IMR-90 (cell line): ENCODE measurements around the gene SH3D21. TPM values are rescaled to one million over a fixed set of nuclear protein-coding genes. Genes with fewer than 3 reads are reported as not detected.

ENCODE experiments used
- ATAC-seq: fragments of 200-7000 bp; cut with Tn5 transposase; 2 replicates; pipeline ENCODE4 v1.9.1; 2020; ENCODE audit warnings: low read depth, mild to moderate bottlenecking, moderate library complexity
- BruUV-seq: library from RNA; stranded (reverse); fragments of 400-500 nt; replicated peaks from 2 replicates; lab custom pipeline; 2021; lab: Mats Ljungman, UMichigan
- CTCF ChIA-PET: fragments of 300-600 bp; formaldehyde crosslinking; extraction: SDS; loops from one replicate; lab custom pipeline; 2021; ENCODE audit warnings: antibody characterized with exemption; lab: Yijun Ruan, JAX
- POLR2A ChIA-PET: fragments of 300-600 bp; sonication (Branson Sonifier 250); formaldehyde crosslinking; loops from one replicate; lab custom pipeline; 2022; ENCODE audit warnings: antibody characterized with exemption; ENCODE audit not compliant: unreplicated experiment; lab: Charles Lee
- DNase-seq: peaks from one replicate; pipeline ENCODE4 v3.0.0; 2013
- H2AFZ ChIP-seq: replicated peaks from 2 replicates; pipeline ENCODE3; 2013; ENCODE audit warnings: low read length, mild to moderate bottlenecking; ENCODE audit not compliant: poor library complexity
- H2AK5ac ChIP-seq: 2 replicates; pipeline ENCODE4 v1.6.1; 2013; ENCODE audit warnings: low read depth, low read length, inconsistent platforms
- H2AK9ac ChIP-seq: replicated peaks from 2 replicates; pipeline ENCODE3; 2013; ENCODE audit warnings: mild to moderate bottlenecking, low read depth, low read length, moderate library complexity; ENCODE audit not compliant: poor library complexity
- H2BK120ac ChIP-seq: 2 replicates; pipeline ENCODE4 v1.6.1; 2013; ENCODE audit warnings: low read depth, low read length, inconsistent platforms
- H2BK15ac ChIP-seq: 3 replicates; pipeline ENCODE4 v1.6.1; 2013; ENCODE audit warnings: low read depth, low read length, inconsistent platforms
- H2BK20ac ChIP-seq: 2 replicates; pipeline ENCODE4 v1.6.1; 2013; ENCODE audit warnings: low read depth, mild to moderate bottlenecking, inconsistent platforms, low read length, moderate library complexity
- H2BK5ac ChIP-seq: 2 replicates; pipeline ENCODE4 v1.6.1; 2013; ENCODE audit warnings: mild to moderate bottlenecking, low read depth, low read length, inconsistent platforms; ENCODE audit not compliant: poor library complexity, severe bottlenecking
- H3K14ac ChIP-seq: replicated peaks from 2 replicates; pipeline ENCODE4 v1.6.1; 2013; ENCODE audit warnings: low read depth, low read length, inconsistent platforms
- H3K18ac ChIP-seq: 2 replicates; pipeline ENCODE4 v1.6.1; 2013; ENCODE audit warnings: low read depth, low read length, control low read depth
- H3K23ac ChIP-seq: 2 replicates; pipeline ENCODE4 v1.6.1; 2013; ENCODE audit warnings: low read depth, low read length, inconsistent platforms
- H3K27ac ChIP-seq: 2 replicates; pipeline ENCODE4 v1.5.1; 2013; ENCODE audit warnings: mild to moderate bottlenecking, control low read depth, low read length; ENCODE audit not compliant: insufficient read depth
- H3K27me3 ChIP-seq: 2 replicates; pipeline ENCODE4 v1.6.1; 2013; ENCODE audit warnings: low read length; ENCODE audit not compliant: control insufficient read depth, insufficient read depth
- H3K36me3 ChIP-seq: 2 replicates; pipeline ENCODE4 v1.6.1; 2013; ENCODE audit warnings: low read length, mixed read lengths; ENCODE audit not compliant: control insufficient read depth, insufficient read depth
- H3K4ac ChIP-seq: 2 replicates; pipeline ENCODE4 v1.6.1; 2013; ENCODE audit warnings: low read depth, low read length, inconsistent platforms
- H3K4me1 ChIP-seq: 2 replicates; pipeline ENCODE4 v1.6.1; 2013; ENCODE audit warnings: low read length, mixed read lengths; ENCODE audit not compliant: control insufficient read depth, insufficient read depth
- H3K4me2 ChIP-seq: 2 replicates; pipeline ENCODE4 v1.6.1; 2013; ENCODE audit warnings: low read depth, mild to moderate bottlenecking, control low read depth, low read length, moderate library complexity
- H3K4me3 ChIP-seq: 2 replicates; pipeline ENCODE4 v1.5.1; 2013; ENCODE audit warnings: low read depth, mild to moderate bottlenecking, control low read depth, low read length, moderate library complexity; ENCODE audit not compliant: insufficient read depth
- H3K56ac ChIP-seq: 2 replicates; pipeline ENCODE4 v1.6.1; 2013; ENCODE audit warnings: low read length, inconsistent platforms; ENCODE audit not compliant: insufficient read depth; ENCODE audit errors: extremely low read depth
- H3K79me1 ChIP-seq, 2 experiments: 2 replicates each; pipeline ENCODE4 v1.6.1; 2013; ENCODE audit warnings: low read length in 2 of 2, inconsistent platforms in 1 of 2, low read depth in 1 of 2
- H3K9ac ChIP-seq: 2 replicates; pipeline ENCODE4 v1.6.1; 2013; ENCODE audit warnings: low read depth, low read length, control low read depth
- H3K9me1 ChIP-seq: 2 replicates; pipeline ENCODE4 v1.6.1; 2013; ENCODE audit warnings: low read length, inconsistent platforms; ENCODE audit not compliant: insufficient read depth
- H3K9me3 ChIP-seq: 2 replicates; pipeline ENCODE4 v1.6.1; 2013; ENCODE audit warnings: low read length; ENCODE audit not compliant: control insufficient read depth, insufficient read depth
- H4K20me1 ChIP-seq: 2 replicates; pipeline ENCODE4 v1.6.1; 2013; ENCODE audit warnings: low read length, inconsistent platforms; ENCODE audit not compliant: insufficient read depth
- H4K5ac ChIP-seq: 2 replicates; pipeline ENCODE4 v1.6.1; 2013; ENCODE audit warnings: mild to moderate bottlenecking, low read depth, low read length, control low read depth
- H4K8ac ChIP-seq, 2 experiments: 2 replicates each; pipeline ENCODE4 v1.6.1; 2013; ENCODE audit warnings: low read depth in 2 of 2, low read length in 2 of 2, control low read depth in 1 of 2, inconsistent platforms in 1 of 2
- H4K91ac ChIP-seq: 2 replicates; pipeline ENCODE4 v1.6.1; 2013; ENCODE audit warnings: low read depth, low read length, inconsistent platforms; ENCODE audit not compliant: insufficient read depth
- BHLHE40 ChIP-seq: fragments of 150-350 bp; IDR thresholded peaks from 2 replicates; pipeline ENCODE4 v1.6.1; 2016; ENCODE audit warnings: mild to moderate bottlenecking, low read depth, low read length
- CEBPB ChIP-seq: IDR thresholded peaks from 2 replicates; pipeline ENCODE4 v1.6.1; 2012; ENCODE audit warnings: low read depth, low read length, improper control_type of control experiment
- CHD1 ChIP-seq: IDR thresholded peaks from 2 replicates; pipeline ENCODE4 v1.6.1; 2012; ENCODE audit warnings: low read depth, low read length, improper control_type of control experiment
- FOS ChIP-seq: fragments of 150-350 bp; IDR thresholded peaks from 2 replicates; pipeline ENCODE4 v1.6.1; 2016; ENCODE audit warnings: low read depth, low read length
- MAZ ChIP-seq: IDR thresholded peaks from 2 replicates; pipeline ENCODE4 v1.6.1; 2012; ENCODE audit warnings: low read depth, mild to moderate bottlenecking, low read length, improper control_type of control experiment, moderate library complexity, borderline replicate concordance
- MXI1 ChIP-seq: IDR thresholded peaks from 2 replicates; pipeline ENCODE4 v1.6.1; 2012; ENCODE audit warnings: low read depth, mild to moderate bottlenecking, low read length, moderate library complexity, borderline replicate concordance
- NFE2L2 ChIP-seq: fragments of 150-350 bp; IDR thresholded peaks from 2 replicates; pipeline ENCODE4 v1.6.1; 2016; ENCODE audit warnings: low read depth, mild to moderate bottlenecking, low read length
- POLR2A ChIP-seq: IDR thresholded peaks from 2 replicates; pipeline ENCODE4 v1.6.1; 2012; ENCODE audit warnings: mild to moderate bottlenecking, low read depth, low read length
- RAD21 ChIP-seq: IDR thresholded peaks from 2 replicates; pipeline ENCODE4 v1.6.1; 2012; ENCODE audit warnings: low read length, improper control_type of control experiment
- RFX5 ChIP-seq: IDR thresholded peaks from 2 replicates; pipeline ENCODE4 v1.8.0; 2012; ENCODE audit warnings: low read depth, mild to moderate bottlenecking, low read length, moderate library complexity
- SMC3 ChIP-seq: fragments of 150-350 bp; IDR thresholded peaks from 2 replicates; pipeline ENCODE4 v1.6.1; 2016; ENCODE audit warnings: low read depth, mild to moderate bottlenecking, antibody characterized with exemption, low read length, moderate library complexity
- USF2 ChIP-seq: fragments of 150-350 bp; IDR thresholded peaks from 2 replicates; pipeline ENCODE4 v1.6.1; 2017; ENCODE audit warnings: mild to moderate bottlenecking, antibody characterized with exemption, low read length, low read depth
- WGBS, 2 experiments: methylation state at CpG; one replicate each; pipeline versions ENCODE4 v1.1.5 to v1.1.7; 2013; ENCODE audit warnings: missing lambda C conversion rate in 2 of 2; ENCODE audit not compliant: insufficient read length in 1 of 2; ENCODE audit errors: extremely low coverage in 2 of 2; 5-methylcytosine and 5-hydroxymethylcytosine counted together
- dilution Hi-C: fragments of 300-500 bp; cut with HindIII; formaldehyde crosslinking; loops from one replicate; pipeline ENCODE4 v1.14.3; 2018; ENCODE audit warnings: low sequenced_read_pairs; ENCODE audit not compliant: unreplicated experiment
- in situ Hi-C: fragments of 300-500 bp; cut with MboI; formaldehyde crosslinking; loops from 3 replicates; pipeline ENCODE4 v1.14.3; 2019; ENCODE audit warnings: low sequenced_read_pairs, inconsistent platforms, mixed read lengths
- intact Hi-C: fragments of 100-400 bp; cut with micrococcal nuclease; formaldehyde crosslinking; loops from 2 replicates; pipeline ENCODE4 v1.10.0; 2022
- polyA plus RNA-seq, 3 experiments: library from polyadenylated mRNA; depleted of rRNA; stranded (reverse); fragments of >200 nt; gene quantifications; 2 replicates each; pipeline ENCODE4 v1.2.3, GENCODE V29; 2012; ENCODE audit warnings: low replicate concordance in 1 of 3
- total RNA-seq: library from RNA; depleted of rRNA; stranded (reverse); fragments of >200 nt; gene quantifications from 2 replicates; pipeline ENCODE4 v1.2.3, GENCODE V29; 2012
- TF ChIP-seq, protein P1 (sequence below): fragments of 150-350 bp; IDR thresholded peaks from 2 replicates; pipeline ENCODE4 v1.6.1; 2016; ENCODE audit warnings: low read depth, mild to moderate bottlenecking, low read length, moderate library complexity, borderline replicate concordance
- TF ChIP-seq, protein P2 (sequence below): conservative IDR thresholded peaks from 2 replicates; pipeline ENCODE4 v1.5.1; 2012; ENCODE audit warnings: mild to moderate bottlenecking, low read depth, low read length, improper control_type of control experiment

SH3D21 gene
- total and polyA plus RNA-seq, 2 of the 4 experiments (the other 2 are of a cell fraction), result 1.8 to 11.9 TPM

DNA sequence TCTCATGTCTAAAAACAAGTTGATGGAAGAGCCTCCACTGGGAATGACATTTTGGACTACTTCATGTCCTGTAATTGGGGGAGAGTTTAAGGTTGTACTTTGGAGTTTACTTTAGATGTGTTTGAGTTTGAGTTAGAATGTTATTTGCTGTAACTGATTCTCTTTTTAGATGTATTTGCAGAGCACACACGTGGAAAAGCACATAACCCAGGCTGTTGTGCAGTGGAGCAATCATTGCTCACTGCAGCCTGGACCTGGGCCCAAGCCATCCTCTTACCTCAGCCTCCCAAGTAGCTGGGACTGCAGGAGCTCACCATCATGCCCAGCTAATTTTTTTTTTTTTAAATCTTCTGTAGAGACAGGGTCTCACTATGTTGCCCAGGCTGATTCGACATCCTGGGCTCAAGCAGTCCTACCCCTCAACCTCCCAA lies 36.7 kb upstream of the SH3D21 start:
- no peak overlapping the region for H2BK15ac ChIP-seq
- in situ Hi-C loops, result no loop called here
- DNase-seq, result peak; percentile 40
- H3K4ac ChIP-seq, result no peak overlapping the region
- no TSS peak for BruUV-seq
- no CpG with 5 or more reads among the region's 2 CpGs for WGBS, 2 experiments
- no peak overlapping the region for H3K23ac ChIP-seq
- H3K27me3 ChIP-seq, result no peaks in the 10 kb centered on the region
- no peak overlapping the region for H4K8ac ChIP-seq
- POLR2A ChIA-PET, result interaction anchor here (0.7 kb wide), 1 partner anchor 131 kb away, joined by 3 read pairs; no protein-coding TSS in a partner anchor
- no peak overlapping the region for H3K27ac ChIP-seq
- H3K79me1 ChIP-seq, result peaks cover 15 to 64% of the 10 kb centered on the region in 2 experiments
- H3K36me3 ChIP-seq, result peaks cover 12% of the 10 kb centered on the region
- no peak overlapping the region for H2BK5ac ChIP-seq
- no peak overlapping the region for H2BK20ac ChIP-seq
- H3K9me3 ChIP-seq, result no peaks in the 10 kb centered on the region
- H3K9me1 ChIP-seq, result no peaks in the 10 kb centered on the region; the same call in 1 of the 2 replicates
- H3K56ac ChIP-seq, result no peak overlapping the region
- H3K4me3 ChIP-seq, result no peak overlapping the region
- TF ChIP-seq CHD1, result no peak
- no peak for TF ChIP-seq BHLHE40
- no peak for TF ChIP-seq SMC3
- TF ChIP-seq MXI1, result no peak
- TF ChIP-seq, protein P1, sequence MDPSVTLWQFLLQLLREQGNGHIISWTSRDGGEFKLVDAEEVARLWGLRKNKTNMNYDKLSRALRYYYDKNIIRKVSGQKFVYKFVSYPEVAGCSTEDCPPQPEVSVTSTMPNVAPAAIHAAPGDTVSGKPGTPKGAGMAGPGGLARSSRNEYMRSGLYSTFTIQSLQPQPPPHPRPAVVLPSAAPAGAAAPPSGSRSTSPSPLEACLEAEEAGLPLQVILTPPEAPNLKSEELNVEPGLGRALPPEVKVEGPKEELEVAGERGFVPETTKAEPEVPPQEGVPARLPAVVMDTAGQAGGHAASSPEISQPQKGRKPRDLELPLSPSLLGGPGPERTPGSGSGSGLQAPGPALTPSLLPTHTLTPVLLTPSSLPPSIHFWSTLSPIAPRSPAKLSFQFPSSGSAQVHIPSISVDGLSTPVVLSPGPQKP, result no peak
- TF ChIP-seq POLR2A, result no peak
- TF ChIP-seq, protein P2, sequence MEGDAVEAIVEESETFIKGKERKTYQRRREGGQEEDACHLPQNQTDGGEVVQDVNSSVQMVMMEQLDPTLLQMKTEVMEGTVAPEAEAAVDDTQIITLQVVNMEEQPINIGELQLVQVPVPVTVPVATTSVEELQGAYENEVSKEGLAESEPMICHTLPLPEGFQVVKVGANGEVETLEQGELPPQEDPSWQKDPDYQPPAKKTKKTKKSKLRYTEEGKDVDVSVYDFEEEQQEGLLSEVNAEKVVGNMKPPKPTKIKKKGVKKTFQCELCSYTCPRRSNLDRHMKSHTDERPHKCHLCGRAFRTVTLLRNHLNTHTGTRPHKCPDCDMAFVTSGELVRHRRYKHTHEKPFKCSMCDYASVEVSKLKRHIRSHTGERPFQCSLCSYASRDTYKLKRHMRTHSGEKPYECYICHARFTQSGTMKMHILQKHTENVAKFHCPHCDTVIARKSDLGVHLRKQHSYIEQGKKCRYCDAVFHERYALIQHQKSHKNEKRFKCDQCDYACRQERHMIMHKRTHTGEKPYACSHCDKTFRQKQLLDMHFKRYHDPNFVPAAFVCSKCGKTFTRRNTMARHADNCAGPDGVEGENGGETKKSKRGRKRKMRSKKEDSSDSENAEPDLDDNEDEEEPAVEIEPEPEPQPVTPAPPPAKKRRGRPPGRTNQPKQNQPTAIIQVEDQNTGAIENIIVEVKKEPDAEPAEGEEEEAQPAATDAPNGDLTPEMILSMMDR, result no peak
- TF ChIP-seq FOS, result no peak
- TF ChIP-seq NFE2L2, result no peak
- no peak for TF ChIP-seq MAZ
- TF ChIP-seq RFX5, result no peak
- TF ChIP-seq USF2, result no peak
- no peak for TF ChIP-seq CEBPB
- no peak for TF ChIP-seq RAD21
- H2BK120ac ChIP-seq, result no peak overlapping the region
- H2AK9ac ChIP-seq, result no peak overlapping the region
- dilution Hi-C loops, result no loop called here
- H4K5ac ChIP-seq, result no peak overlapping the region
- no peak overlapping the region for H3K18ac ChIP-seq
- H3K9ac ChIP-seq, result no peak overlapping the region
- no peak overlapping the region for H2AFZ ChIP-seq
- H2AK5ac ChIP-seq, result no peak overlapping the region
- no peak for ATAC-seq
- peaks cover 59% of the 10 kb centered on the region for H4K20me1 ChIP-seq
- H4K91ac ChIP-seq, result no peak overlapping the region
- CTCF ChIA-PET, result no interaction called here
- H3K4me2 ChIP-seq, result no peak overlapping the region
- intact Hi-C loops, result no loop called here
- no peak overlapping the region for H3K14ac ChIP-seq
- H3K4me1 ChIP-seq, result peaks cover 3% of the 10 kb centered on the region
